Breast epithelium (tissue), 4 donors: Measurements from ENCODE around the gene FOS. TPM values are rescaled to one million over a fixed set of nuclear protein-coding genes. Genes with fewer than 3 reads are reported as not detected.

ENCODE experiments used
- DNase-seq, 2 donors: peaks; one replicate each; pipeline ENCODE4 v3.0.0-alpha.2; 2019; ENCODE audit warnings: low spot score in 2 of 2
- H3K27ac ChIP-seq, 2 donors: fragments of 200-600 bp; sonication (generic) in 1 of 2; one replicate each; pipeline ENCODE4 v1.5.1; 2016 to 2019; ENCODE audit warnings: mild to moderate bottlenecking in 1 of 2
- H3K27me3 ChIP-seq, 2 donors: fragments of 200-600 bp; sonication (generic) in 1 of 2; one replicate each; pipeline versions ENCODE4 v1.5.1 to v1.6.0; 2017 to 2019; ENCODE audit warnings: control low read depth in 1 of 2, mild to moderate bottlenecking in 1 of 2
- H3K36me3 ChIP-seq: fragments of 200-600 bp; one replicate; pipeline ENCODE4 v1.5.1; 2019
- H3K4me1 ChIP-seq, 2 donors: fragments of 200-600 bp; sonication (generic); one replicate each; pipeline ENCODE4 v1.5.1; 2016 to 2019; ENCODE audit warnings: control low read depth in 1 of 2
- H3K4me3 ChIP-seq, 3 donors: fragments of 200-600 bp; sonication (generic); 1 replicate in 2 of 3; 2 replicates in 1 of 3; pipeline ENCODE4 v1.5.1; 2016 to 2019; ENCODE audit warnings: mild to moderate bottlenecking in 3 of 3, moderate library complexity in 2 of 3
- H3K9me3 ChIP-seq, 2 donors: fragments of 200-600 bp; sonication (generic) in 1 of 2; one replicate each; pipeline ENCODE4 v1.5.1; 2016 to 2019; ENCODE audit warnings: control low read depth in 1 of 2
- POLR2A ChIP-seq: fragments of 450-650 bp; IDR thresholded peaks from one replicate; pipeline ENCODE4 v1.6.1; 2016; ENCODE audit warnings: antibody characterized with exemption, mild to moderate bottlenecking, moderate library complexity
- POLR2AphosphoS5 ChIP-seq, 3 donors: sonication (generic); formaldehyde crosslinking; IDR thresholded peaks; one replicate each; pipeline ENCODE4 v1.6.1; 2017; ENCODE audit warnings: antibody characterized with exemption in 3 of 3
- intact Hi-C: fragments of 100-400 bp; cut with DNase I; formaldehyde crosslinking; loops from one replicate; pipeline ENCODE4 v1.15.1; 2023; ENCODE audit warnings: low total_unique reads
- total RNA-seq, 3 donors: library from RNA; depleted of rRNA; stranded (reverse); fragments of >200 nt; gene quantifications; one replicate each; pipeline ENCODE4 v1.1.0, GENCODE V29; 2016
- TF ChIP-seq, protein P1 (sequence below), 3 donors: fragments of 450-650 bp; IDR thresholded peaks; one replicate each; pipeline ENCODE4 v1.5.1; 2016 to 2017; ENCODE audit warnings: antibody characterized with exemption in 3 of 3, mild to moderate bottlenecking in 3 of 3, moderate library complexity in 3 of 3

FOS gene
- total RNA-seq, 3 donors from 2014 or later, result 398 to 629 (median 549) TPM

GRCh38 chr14:75297411-75298040, 18.9 kb downstream of the FOS start:
- Histone ChIP-seq H3K27me3 (no peaks in the 10 kb centered on the region), H3K4me3 (no peak overlapping the region), H3K36me3 (no peaks in the 10 kb centered on the region), H3K9me3 (no peaks in the 10 kb centered on the region), H3K4me1 (peaks cover 7 to 20% of the 10 kb centered on the region in 2 donors), H3K27ac (peak overlapping the region in 1 of 2 donors; percentile 15)
- intact Hi-C loops, result no loop called here
- DNase-seq, result no peak
- TF ChIP-seq POLR2AphosphoS5 (IDR thresholded peaks at IDR 0.05) (no peak), POLR2A (no peak)
- TF ChIP-seq, protein P1, sequence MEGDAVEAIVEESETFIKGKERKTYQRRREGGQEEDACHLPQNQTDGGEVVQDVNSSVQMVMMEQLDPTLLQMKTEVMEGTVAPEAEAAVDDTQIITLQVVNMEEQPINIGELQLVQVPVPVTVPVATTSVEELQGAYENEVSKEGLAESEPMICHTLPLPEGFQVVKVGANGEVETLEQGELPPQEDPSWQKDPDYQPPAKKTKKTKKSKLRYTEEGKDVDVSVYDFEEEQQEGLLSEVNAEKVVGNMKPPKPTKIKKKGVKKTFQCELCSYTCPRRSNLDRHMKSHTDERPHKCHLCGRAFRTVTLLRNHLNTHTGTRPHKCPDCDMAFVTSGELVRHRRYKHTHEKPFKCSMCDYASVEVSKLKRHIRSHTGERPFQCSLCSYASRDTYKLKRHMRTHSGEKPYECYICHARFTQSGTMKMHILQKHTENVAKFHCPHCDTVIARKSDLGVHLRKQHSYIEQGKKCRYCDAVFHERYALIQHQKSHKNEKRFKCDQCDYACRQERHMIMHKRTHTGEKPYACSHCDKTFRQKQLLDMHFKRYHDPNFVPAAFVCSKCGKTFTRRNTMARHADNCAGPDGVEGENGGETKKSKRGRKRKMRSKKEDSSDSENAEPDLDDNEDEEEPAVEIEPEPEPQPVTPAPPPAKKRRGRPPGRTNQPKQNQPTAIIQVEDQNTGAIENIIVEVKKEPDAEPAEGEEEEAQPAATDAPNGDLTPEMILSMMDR (IDR thresholded peaks at IDR 0.05), result no peak

DNA sequence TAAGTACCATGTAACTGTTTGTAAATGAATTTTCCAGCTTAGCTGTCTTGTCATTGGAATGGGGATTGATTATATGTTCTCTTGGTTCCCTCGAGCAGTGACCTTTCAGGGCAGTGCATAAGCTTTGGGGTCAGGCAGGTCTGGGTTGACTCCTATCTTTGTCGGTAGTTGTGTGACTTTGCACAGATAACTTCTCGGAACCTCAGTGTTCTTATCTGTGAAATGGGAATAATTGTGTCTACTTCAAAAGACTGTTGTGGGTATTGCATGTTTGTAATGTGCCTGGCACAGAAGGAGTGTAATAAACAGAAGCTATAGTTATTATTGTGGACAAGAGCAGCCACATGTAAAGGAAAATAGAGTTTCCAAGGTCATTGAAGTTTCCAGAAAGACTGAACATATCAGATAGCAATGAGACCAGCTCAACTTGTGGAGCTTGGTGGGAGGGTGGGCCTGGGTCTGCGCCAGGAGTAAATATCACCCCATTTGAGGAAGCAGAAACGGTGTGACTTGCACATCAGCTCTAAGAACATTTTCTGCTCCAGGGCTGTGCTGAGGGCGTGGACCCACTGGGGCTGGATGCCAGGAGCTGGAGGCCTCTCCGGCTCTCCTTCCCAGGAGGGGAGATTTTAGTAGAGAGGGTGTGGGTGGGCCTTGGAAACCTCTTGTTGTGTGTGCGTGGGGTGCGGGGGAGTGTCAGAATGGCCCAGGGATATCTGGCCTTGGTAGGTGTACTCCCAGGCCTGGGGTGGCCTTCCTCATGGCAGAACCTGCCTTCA, 19.7 kb downstream of the FOS start:
- peaks cover 7 to 20% of the 10 kb centered on the region in 2 donors for H3K4me1 ChIP-seq
- peak in 1 of 2 donors; percentile 48 for DNase-seq
- H3K4me3 ChIP-seq, result peak overlapping the region in 1 of 3 donors; percentile 8
- intact Hi-C loops, result no loop called here
- no peaks in the 10 kb centered on the region for H3K27me3 ChIP-seq
- no peaks in the 10 kb centered on the region for H3K36me3 ChIP-seq
- H3K9me3 ChIP-seq, result no peaks in the 10 kb centered on the region
- peak overlapping the region; percentile 75 to 82 for H3K27ac ChIP-seq
- TF ChIP-seq, protein P1 (IDR thresholded peaks at IDR 0.05), result peak in 1 of 3 donors; percentile 7
- no peak for TF ChIP-seq POLR2AphosphoS5 (IDR thresholded peaks at IDR 0.05)

DNA sequence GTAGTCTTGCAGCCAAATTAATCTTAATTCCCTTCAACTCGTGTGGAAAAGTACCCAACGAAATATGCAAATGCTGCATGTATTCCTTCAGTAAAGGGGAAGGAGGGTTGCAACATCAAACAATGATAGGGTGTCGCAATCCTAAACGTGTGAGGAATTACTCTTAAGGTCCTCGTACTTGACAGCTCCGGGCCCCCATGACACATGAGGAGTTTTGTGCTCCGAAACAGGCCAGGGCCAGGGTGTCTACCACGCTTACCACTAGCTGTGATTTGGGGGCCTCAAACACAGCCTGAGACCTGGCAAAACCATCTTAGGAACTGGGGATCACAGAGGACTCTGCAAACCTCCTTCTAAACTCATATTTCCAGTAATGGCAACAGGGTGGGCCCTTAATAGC, 20.4 kb downstream of the FOS start:
- intact Hi-C loops, result no loop called here
- Histone ChIP-seq H3K4me3 (peak overlapping the region in 1 of 3 donors; percentile 8), H3K36me3 (no peaks in the 10 kb centered on the region), H3K27ac (peak overlapping the region; percentile 75 to 82), H3K9me3 (no peaks in the 10 kb centered on the region), H3K4me1 (peaks cover 7 to 20% of the 10 kb centered on the region in 2 donors), H3K27me3 (no peaks in the 10 kb centered on the region)
- TF ChIP-seq POLR2A, result no peak
- peak; percentile 49 to 85 (median 76) for TF ChIP-seq POLR2AphosphoS5 (IDR thresholded peaks at IDR 0.05)
- peak in 1 of 2 donors; percentile 32 for DNase-seq

- no peak for DNase-seq
- H3K27ac ChIP-seq, result peak overlapping the region; percentile 75 to 82
- H3K9me3 ChIP-seq, result no peaks in the 10 kb centered on the region
- TF ChIP-seq POLR2AphosphoS5 (IDR thresholded peaks at IDR 0.05) (no peak), POLR2A (no peak)
- TF ChIP-seq, protein P1 (IDR thresholded peaks at IDR 0.05), result no peak
- no peak overlapping the region for H3K4me3 ChIP-seq
- no peaks in the 10 kb centered on the region for H3K36me3 ChIP-seq
- H3K27me3 ChIP-seq, result no peaks in the 10 kb centered on the region
- peaks cover 7 to 19% of the 10 kb centered on the region in 2 donors for H3K4me1 ChIP-seq
- intact Hi-C loops, result no loop called here
Observed at GRCh38 chr14:75299576-75299975, 20.9 kb downstream of the FOS start.

GRCh38 chr14:75301666-75302325, 23.2 kb downstream of the FOS start:
- Histone ChIP-seq H3K9me3 (no peaks in the 10 kb centered on the region), H3K4me1 (peaks cover 0 to 6% of the 10 kb centered on the region in 2 donors), H3K27ac (no peak overlapping the region), H3K36me3 (no peaks in the 10 kb centered on the region), H3K27me3 (no peaks in the 10 kb centered on the region), H3K4me3 (no peak overlapping the region)
- no peak for DNase-seq
- intact Hi-C loops, result loop anchor here (5.0 kb wide), 2 partner anchors 169 to 176 kb away; no protein-coding TSS in a partner anchor
- TF ChIP-seq POLR2A (no peak), POLR2AphosphoS5 (IDR thresholded peaks at IDR 0.05) (peak in 1 of 3 donors; percentile 57)
